NCI-H69 (cell line): ENCODE results near the gene TNFRSF19.

ENCODE experiments used
- DNase-seq: peaks from one replicate; lab custom pipeline; 2025; lab: John Stamatoyannopoulos, UW

TNFRSF19 gene

DNA sequence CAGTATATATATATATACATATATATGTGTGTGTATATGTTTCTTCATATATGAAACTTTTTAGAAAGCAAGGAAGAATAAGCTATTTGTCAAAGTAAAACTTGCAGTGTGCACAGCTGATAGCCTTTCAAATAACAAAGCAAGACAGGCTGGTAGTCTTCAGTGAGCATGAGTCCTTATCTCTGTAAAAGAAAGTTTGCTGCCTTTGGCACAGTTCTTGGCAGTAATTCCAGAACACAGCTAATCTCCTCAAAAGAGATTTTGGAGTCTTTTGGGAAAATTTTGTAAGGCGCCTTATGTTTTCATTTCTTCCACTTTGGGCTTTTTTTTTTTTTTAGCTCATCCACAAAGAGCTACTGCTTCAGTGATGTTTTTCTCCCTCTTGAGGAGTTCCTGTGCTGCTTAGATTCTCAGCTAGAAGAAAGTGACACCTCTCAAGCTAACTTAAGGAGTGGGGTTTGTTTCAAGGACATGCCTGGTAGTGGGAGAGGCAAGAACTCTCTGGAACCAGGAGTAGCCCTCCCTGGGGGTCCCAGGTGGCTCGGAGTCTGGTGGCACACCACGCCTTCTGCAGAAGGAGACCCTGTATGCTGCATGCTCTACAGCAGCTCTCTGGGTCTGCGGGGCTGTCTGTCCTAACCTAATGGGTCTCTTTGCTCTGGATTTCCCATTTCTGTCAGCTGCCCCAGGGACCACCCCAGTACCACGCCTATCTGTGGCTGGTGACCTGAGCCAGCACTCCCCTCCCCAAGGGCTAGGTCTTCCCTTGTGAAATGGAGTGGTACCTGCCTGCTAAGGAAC, 58.8 kb downstream of the TNFRSF19 start:
- no peak for DNase-seq

GRCh38 chr13:23629566-23630272, 59.5 kb downstream of the TNFRSF19 start:
- peak; percentile 94 for DNase-seq

DNA sequence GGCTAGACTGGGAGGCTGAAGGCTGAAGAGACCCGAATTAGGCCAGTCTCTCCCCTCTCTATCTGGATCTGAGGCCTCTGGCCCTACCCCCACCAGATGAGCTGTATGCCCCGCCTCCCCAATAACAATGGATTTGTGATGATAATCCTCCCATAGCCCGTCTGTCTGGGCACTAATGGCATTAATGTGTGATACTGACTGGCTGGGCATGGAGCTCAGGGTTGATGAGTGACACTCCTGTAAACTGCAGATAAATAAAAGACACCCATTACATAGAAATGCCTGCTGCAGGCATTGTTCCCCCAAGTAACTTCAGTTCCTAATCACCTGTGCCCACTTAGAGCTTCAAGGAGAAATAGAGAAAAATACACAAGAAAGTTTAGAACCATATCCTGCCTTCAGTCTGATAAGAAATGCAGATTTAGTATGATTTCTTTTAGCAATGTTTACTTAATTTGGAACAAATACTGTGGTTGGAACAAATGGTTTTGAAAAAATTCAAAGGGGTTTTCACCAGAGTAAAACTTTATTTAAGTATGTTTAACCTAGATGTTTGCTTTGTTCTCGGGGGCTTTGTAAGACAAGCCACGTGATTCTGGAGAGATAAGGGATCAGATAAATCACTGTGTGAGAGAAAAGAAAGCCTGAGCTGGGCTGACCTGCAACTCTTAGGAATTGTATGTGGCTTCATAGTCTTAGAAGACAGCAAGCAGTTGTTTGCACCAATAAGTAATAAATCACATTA, 60.3 kb downstream of the TNFRSF19 start:
- DNase-seq: peak; percentile 80

DNA sequence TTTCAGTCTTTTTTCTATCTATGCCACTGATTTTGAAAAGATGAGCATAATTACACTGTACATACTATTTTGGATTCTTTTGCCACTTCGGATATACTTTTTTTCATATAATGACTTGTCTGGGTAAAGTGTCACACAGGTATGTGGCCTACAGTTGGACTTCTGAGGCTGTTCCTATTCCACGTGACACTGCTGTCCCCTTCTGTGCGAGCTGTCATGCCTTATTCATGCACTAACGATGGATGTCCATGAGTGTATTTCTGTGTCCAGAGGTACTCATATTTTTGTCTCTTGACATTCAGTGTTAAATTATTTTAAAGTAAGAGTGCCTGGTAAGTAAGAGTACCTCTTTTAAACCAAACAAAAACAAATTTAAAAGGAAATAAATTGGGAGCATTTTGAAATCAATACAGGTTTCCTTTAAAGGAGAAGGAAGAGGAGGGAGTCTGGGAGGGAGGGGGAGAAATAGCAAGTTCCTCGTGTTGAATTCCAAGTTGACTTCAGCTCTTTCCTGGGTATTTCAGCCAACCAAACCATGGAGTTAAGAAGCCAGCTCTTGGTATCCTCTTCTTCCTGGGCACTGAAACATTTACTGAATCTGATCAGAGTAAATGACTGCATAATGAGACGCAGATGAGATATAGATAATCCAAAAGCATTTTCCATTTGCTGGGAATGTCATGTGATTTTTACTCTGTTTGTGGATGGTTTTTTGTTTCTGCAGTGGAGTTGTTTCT, 61.3 kb downstream of the TNFRSF19 start:
- DNase-seq: peak; percentile 20

DNA sequence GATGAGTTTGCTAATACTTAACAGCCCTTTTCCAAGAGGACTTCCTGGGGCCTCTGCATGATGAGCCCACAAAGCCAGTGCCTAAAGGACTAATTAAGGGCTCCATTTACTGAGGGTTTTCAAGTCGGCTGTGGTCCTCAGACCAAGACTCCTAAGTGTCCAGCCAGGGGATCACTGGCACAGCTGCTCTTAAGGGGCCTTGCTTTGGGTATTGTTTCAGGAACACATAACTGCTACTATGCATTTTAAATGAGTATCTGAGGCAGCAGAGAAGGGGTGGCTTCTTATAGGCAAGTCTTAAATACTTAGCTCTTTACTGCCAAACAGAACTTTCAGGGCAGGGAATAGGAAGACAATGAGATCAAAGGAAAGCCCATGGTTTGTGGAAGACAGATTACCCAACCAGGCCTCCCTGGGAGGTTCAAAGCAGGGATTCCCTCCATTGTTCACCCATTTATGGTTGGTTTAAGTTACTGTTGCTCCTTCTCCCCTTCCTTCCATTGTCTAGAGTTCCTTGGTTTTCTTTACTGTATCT, 61.9 kb downstream of the TNFRSF19 start:
- DNase-seq: peak; percentile 78

DNA sequence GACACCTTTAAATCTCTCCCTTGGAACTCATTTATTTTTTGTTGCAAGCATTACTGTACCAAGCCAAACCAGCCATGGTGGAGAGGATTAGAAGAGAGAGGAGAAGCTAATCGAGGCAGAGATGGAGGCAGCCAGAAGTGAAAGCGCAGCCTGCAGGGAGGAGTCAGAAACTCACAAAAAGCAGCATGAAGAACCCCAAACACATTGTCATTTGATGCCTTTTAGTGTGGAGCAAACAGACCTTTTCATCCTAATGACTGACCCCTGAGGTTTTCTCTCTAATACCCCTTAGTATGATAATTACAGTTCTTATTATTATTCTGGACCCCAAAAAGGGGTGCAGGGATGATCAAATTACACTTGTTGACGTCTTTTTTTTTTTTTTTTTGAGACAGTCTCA, 62.5 kb downstream of the TNFRSF19 start:
- DNase-seq: peak; percentile 86

DNA sequence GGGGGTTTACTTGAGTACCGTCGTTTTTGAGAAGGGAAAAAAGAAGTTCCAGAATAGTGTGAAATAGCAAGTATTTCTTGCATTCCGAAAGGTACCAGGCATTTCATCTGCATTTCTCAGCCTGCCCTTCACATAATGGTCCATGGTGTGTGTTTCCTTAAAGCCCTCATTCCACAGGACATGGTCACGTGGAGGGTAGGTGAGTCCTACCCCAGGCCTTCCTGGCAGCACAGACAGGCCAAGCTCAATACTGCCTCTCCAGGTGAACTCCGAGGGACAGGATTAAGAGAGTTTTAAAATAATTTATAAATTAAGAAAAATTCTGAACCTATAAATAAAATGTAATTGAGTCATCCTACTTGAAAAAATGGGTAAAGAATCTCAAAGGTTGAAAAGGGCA, 64.7 kb downstream of the TNFRSF19 start:
- DNase-seq: no peak

- peak; percentile 42 for DNase-seq
Observed at GRCh38 chr13:23636360-23636759, 66.1 kb downstream of the TNFRSF19 start.

DNA sequence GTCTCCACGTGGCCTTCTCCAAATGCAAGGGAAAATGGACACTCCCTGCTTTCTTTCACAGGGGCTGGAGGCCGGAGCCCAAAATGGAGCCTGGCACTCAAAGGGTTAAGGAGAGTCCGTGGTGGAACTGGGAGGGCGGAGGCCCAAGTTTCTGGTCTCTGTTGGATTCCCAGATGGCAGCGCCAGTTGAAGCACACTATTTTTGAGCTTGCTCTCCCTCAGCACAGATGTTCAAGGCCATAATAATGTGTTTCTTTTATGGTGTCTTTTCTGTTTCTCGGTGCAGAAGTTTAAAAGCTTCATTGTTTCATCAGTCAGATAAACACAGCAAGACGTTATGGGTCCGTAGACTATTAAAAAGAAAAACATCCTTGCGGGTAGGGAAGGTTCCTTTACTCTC, 67.6 kb downstream of the TNFRSF19 start:
- DNase-seq: peak; percentile 90

GRCh38 chr13:23639674-23640073, 69.5 kb downstream of the TNFRSF19 start:
- peak; percentile 50 for DNase-seq

DNA sequence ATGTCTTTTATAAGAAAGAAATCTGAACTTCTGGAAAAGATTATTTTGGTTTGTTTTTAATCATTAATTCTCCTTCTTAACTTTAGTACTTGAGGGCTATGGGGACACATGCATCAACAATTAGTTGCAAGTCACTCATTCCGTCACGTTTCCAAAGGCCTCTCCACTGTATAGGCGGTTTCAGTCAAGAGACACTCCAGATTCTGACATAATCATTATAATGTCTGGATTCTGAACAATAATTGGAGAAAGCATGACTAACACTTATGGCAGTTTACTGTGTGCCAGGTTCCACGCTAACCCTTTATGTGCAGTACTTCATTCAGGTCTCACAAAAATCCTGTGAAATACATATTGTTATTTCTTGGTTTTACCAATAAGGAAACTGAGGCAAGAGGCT, 71.9 kb downstream of the TNFRSF19 start:
- no peak for DNase-seq

GRCh38 chr13:23643338-23644125, 73.3 kb downstream of the TNFRSF19 start:
- no peak for DNase-seq

DNA sequence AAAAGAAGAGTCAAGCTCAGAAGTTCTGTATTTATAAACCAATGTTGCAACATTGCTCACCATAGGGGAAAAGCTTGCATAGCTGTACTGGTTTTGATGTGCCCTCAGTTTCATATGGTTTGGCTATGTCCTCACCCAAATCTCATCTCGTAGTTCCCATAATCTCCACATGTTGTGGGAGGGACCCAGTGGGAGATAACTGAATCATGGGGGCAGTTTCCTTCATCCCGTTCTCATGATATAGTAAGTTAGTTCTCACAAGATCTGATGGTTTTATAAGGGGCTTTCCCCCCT, 73.9 kb downstream of the TNFRSF19 start:
- no peak for DNase-seq

- DNase-seq: no peak
Observed at GRCh38 chr13:23644527-23645138, 74.4 kb downstream of the TNFRSF19 start.

- DNase-seq: no peak
Observed at GRCh38 chr13:23645851-23646250, 75.6 kb downstream of the TNFRSF19 start.

DNA sequence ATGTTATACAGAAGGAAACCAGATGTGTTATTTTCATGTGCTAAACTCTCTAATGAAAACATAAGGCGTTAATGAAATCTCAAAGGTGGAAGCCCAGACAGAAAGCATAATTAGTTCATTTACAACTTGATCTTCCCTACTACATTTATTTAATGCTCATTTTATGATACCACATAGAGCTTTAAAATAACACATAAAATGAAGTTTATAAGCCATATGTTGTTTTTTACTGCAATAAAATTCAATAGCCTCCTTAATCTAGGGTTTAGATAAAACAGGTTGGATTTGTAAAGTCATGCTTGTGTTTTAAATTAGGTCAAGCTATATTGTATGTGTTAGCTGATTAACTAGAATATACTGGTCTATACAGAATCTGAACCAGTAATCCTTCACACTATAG, 81.2 kb downstream of the TNFRSF19 start:
- no peak for DNase-seq

DNA sequence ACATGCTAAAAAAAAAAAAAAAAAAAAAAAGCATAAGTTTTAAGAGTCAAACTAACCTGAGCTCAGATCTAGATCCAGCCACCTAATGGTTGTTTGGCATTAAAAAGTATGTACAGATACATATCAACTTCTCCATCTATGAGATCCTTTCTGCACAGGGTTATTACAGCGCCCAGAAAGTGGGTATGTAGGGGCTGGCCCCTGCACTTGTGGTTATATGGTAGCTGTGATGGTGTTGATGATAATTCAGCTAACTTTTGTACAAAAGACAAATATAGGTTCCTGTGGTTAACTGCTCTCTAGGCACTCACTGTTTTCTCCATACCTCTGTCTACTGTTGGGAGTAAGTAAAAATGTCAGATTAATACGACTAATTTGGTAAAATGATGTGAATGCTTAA, 81.7 kb downstream of the TNFRSF19 start:
- DNase-seq: no peak

- peak; percentile 31 for DNase-seq
Observed at GRCh38 chr13:23652909-23653726, 82.9 kb downstream of the TNFRSF19 start.

- peak; percentile 85 for DNase-seq
Observed at GRCh38 chr13:23654111-23655110, 84.2 kb downstream of the TNFRSF19 start.
